ENCODE measurements around the gene ZBTB7C.

ZBTB7C gene

DNA sequence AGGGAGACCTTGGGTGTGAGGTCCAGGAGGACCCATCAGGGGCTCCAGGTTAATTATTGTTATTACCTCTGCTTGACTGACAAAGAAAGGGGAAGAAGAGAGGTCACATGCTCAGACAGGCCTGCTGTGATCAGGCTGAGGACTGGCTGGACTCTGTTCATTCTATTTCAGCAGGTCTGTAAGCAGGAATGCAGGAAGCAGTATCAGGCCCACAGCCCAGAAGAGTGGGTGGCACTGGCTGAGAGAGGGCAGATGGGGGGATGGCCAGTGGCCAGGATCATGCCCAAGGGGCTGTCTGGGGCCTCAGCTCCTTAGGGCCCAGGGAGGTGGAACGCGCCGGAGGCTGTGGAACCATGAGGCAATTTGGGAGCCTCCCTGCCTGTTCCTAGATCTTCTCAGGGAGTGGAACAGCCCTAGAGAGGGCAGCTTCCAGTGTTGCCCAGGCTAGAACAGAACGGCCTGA lies 43.7 kb upstream of the ZBTB7C start:
- Mint-ChIP-seq H3K4me1 (peaks cover 34% of the 10 kb centered on the region), H3K36me3 (ENCODE audit: low read depth) (no peaks in the 10 kb centered on the region), H3K27me3 (ENCODE audit: low read depth) (peaks cover 12% of the 10 kb centered on the region), H3K9me3 (no peaks in the 10 kb centered on the region), H3K4me3 (no peak overlapping the region), H3K27ac (peak overlapping the region; percentile 87 to 99 (median 97))
- no peak for TF ChIP-seq CTCF (IDR thresholded peaks at IDR 0.05; ENCODE audit: unreplicated experiment in 3 of 3)

GRCh38 chr18:48450685-48451084 lies 41.5 kb upstream of the ZBTB7C start:
- no peak overlapping the region for H3K4me3 Mint-ChIP-seq
- H3K36me3 Mint-ChIP-seq (ENCODE audit: low read depth) = no peaks in the 10 kb centered on the region
- H3K27me3 Mint-ChIP-seq (ENCODE audit: low read depth) = peaks cover 15% of the 10 kb centered on the region
- peaks cover 43% of the 10 kb centered on the region for H3K4me1 Mint-ChIP-seq
- no peaks in the 10 kb centered on the region for H3K9me3 Mint-ChIP-seq
- peak overlapping the region in 2 of 3 experiments; percentile 17 to 45 for H3K27ac Mint-ChIP-seq
- no peak for TF ChIP-seq CTCF (IDR thresholded peaks at IDR 0.05; ENCODE audit: unreplicated experiment in 3 of 3)

GRCh38 chr18:48446582-48447225 lies 37.5 kb upstream of the ZBTB7C start:
- peak; percentile 87 to 92 (median 89) for TF ChIP-seq CTCF (IDR thresholded peaks at IDR 0.05; ENCODE audit: unreplicated experiment in 3 of 3)
- no peak overlapping the region for H3K4me3 Mint-ChIP-seq
- peaks cover 23% of the 10 kb centered on the region for H3K27me3 Mint-ChIP-seq (ENCODE audit: low read depth)
- no peaks in the 10 kb centered on the region for H3K36me3 Mint-ChIP-seq (ENCODE audit: low read depth)
- H3K4me1 Mint-ChIP-seq = peaks cover 36% of the 10 kb centered on the region
- no peaks in the 10 kb centered on the region for H3K9me3 Mint-ChIP-seq
- peak overlapping the region in 2 of 3 experiments; percentile 28 to 60 for H3K27ac Mint-ChIP-seq

DNA sequence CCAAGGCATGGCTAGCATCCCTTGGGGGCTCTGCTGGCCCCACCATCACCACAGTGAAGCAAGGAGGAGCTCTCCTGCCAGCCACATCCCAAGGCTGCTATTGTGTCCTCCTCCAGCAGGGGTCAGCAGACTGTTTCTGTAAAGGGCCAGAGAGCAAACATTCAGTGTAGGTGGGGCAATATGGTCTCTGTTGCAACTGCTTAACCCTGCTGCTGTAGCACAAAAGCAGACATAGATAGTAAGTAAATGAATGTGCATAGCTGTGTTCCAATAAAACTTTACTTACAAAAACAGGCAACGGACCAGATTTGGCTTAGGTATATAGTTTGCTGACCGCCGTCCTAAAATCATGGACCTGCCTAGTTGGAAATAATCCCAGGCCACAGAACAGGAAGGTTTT lies 36.4 kb upstream of the ZBTB7C start:
- Mint-ChIP-seq H3K36me3 (ENCODE audit: low read depth) (no peaks in the 10 kb centered on the region), H3K9me3 (no peaks in the 10 kb centered on the region), H3K4me3 (no peak overlapping the region)

GRCh38 chr18:48442761-48443160 lies 33.6 kb upstream of the ZBTB7C start:
- TF ChIP-seq CTCF (IDR thresholded peaks at IDR 0.05; ENCODE audit: unreplicated experiment in 3 of 3) = no peak
- Mint-ChIP-seq H3K9me3 (no peaks in the 10 kb centered on the region), H3K27me3 (ENCODE audit: low read depth) (peaks cover 34% of the 10 kb centered on the region), H3K4me1 (peaks cover 33% of the 10 kb centered on the region), H3K27ac (peak overlapping the region in 2 of 3 experiments; percentile 21 to 60), H3K4me3 (no peak overlapping the region), H3K36me3 (ENCODE audit: low read depth) (no peaks in the 10 kb centered on the region)

More for the DNA sequence above, 36.4 kb upstream of the ZBTB7C start:
- TF ChIP-seq CTCF (IDR thresholded peaks at IDR 0.05; ENCODE audit: unreplicated experiment in 3 of 3) = peak; percentile 76 to 80 (median 79)
- Mint-ChIP-seq H3K27me3 (ENCODE audit: low read depth) (peaks cover 22% of the 10 kb centered on the region), H3K27ac (peak overlapping the region in 1 of 3 experiments; percentile 16), H3K4me1 (peaks cover 39% of the 10 kb centered on the region)

DNA sequence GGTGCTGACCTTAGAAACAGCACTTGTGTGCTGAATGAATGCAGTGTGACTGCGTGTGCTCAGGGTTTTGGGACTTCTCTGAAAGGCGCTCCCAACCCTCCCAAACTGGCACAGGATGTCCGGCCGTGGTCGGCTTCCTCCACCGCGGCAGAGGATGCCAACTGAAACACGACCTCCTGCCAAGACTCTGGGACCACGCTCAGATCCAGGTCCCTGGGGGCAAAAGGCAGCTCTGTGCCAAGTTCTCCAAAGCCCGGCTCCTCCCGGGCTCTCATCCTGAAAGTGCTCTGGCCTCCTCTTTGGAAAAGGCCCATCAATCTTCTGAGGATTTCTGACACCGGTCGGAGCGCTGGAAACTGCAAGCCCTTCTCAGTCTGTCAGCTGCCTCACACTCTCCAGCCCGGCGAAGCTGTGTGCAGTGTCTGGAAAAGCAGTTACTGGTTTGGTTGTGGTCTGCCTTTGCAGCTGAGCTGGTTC lies 32.3 kb upstream of the ZBTB7C start:
- H3K4me1 Mint-ChIP-seq = peaks cover 26% of the 10 kb centered on the region
- H3K4me3 Mint-ChIP-seq = peak overlapping the region in 2 of 3 experiments; percentile 8 to 20
- peak overlapping the region; percentile 24 to 79 (median 60) for H3K27ac Mint-ChIP-seq
- H3K9me3 Mint-ChIP-seq = no peaks in the 10 kb centered on the region
- peaks cover 32% of the 10 kb centered on the region for H3K27me3 Mint-ChIP-seq (ENCODE audit: low read depth)
- H3K36me3 Mint-ChIP-seq (ENCODE audit: low read depth) = no peaks in the 10 kb centered on the region
- no peak for TF ChIP-seq CTCF (IDR thresholded peaks at IDR 0.05; ENCODE audit: unreplicated experiment in 3 of 3)

All from nephron (organoid).